Upper lobe of left lung (tissue), 6 donors: ENCODE results near the gene TTC28. TPM values are rescaled to one million over a fixed set of nuclear protein-coding genes. Genes with fewer than 3 reads are reported as not detected.

ENCODE experiments used
- ATAC-seq, 2 donors: fragments of 200-7000 bp; cut with Tn5 transposase; one replicate each; pipeline ENCODE4 v1.9.1; 2022; ENCODE audit warnings: mild to moderate bottlenecking in 2 of 2, moderate library complexity in 2 of 2; ENCODE audit not compliant: low FRiP score in 2 of 2
- DNase-seq, 2 donors: peaks; one replicate each; pipeline ENCODE4 v3.0.0-alpha.2; 2019 to 2020
- H3K27ac ChIP-seq, 4 donors: fragments of 200-600 bp; sonication (generic); one replicate each; pipeline ENCODE4 v1.5.1; 2016 to 2019
- H3K27me3 ChIP-seq, 4 donors: fragments of 200-600 bp; sonication (generic); one replicate each; pipeline ENCODE4 v1.5.1; 2017 to 2019
- H3K36me3 ChIP-seq, 4 donors: fragments of 200-600 bp; sonication (generic); one replicate each; pipeline ENCODE4 v1.5.1; 2016 to 2019
- H3K4me1 ChIP-seq, 4 donors: fragments of 200-600 bp; sonication (generic); one replicate each; pipeline ENCODE4 v1.5.1; 2018 to 2019
- H3K4me3 ChIP-seq, 4 donors: fragments of 200-600 bp; sonication (generic); one replicate each; pipeline ENCODE4 v1.5.1; 2017 to 2019; ENCODE audit warnings: mild to moderate bottlenecking in 2 of 4, moderate library complexity in 1 of 4
- H3K9me3 ChIP-seq, 4 donors: fragments of 200-600 bp; sonication (generic); one replicate each; pipeline ENCODE4 v1.5.1; 2018 to 2019
- CTCF ChIP-seq, 6 experiments: fragments of 450-650 bp in 4 of 6; fragments of 200-600 bp in 2 of 6; sonication (generic) in 2 of 6; IDR thresholded peaks; one replicate each; pipeline ENCODE4 v1.5.1; 2016 to 2019; ENCODE audit warnings: antibody characterized with exemption in 6 of 6
- EP300 ChIP-seq, 4 donors: sonication (generic); formaldehyde crosslinking; IDR thresholded peaks; one replicate each; pipeline ENCODE4 v1.5.1; 2017; ENCODE audit warnings: antibody characterized with exemption in 4 of 4, control low read depth in 2 of 4
- POLR2A ChIP-seq, 4 donors: fragments of 450-650 bp; IDR thresholded peaks; one replicate each; pipeline ENCODE4 v1.5.1; 2016 to 2017; ENCODE audit warnings: antibody characterized with exemption in 4 of 4, mild to moderate bottlenecking in 2 of 4
- POLR2AphosphoS5 ChIP-seq, 2 donors: sonication (generic); formaldehyde crosslinking; IDR thresholded peaks; one replicate each; pipeline ENCODE4 v1.5.1; 2017; ENCODE audit warnings: antibody characterized with exemption in 2 of 2
- WGBS, 2 donors: methylation state at CpG; one replicate each; pipeline ENCODE4 v1.1.5; 2017 to 2018; 5-methylcytosine and 5-hydroxymethylcytosine counted together
- total RNA-seq, 6 donors: library from RNA; depleted of rRNA in 4 of 6; stranded (reverse); fragments of >200 nt in 4 of 6; gene quantifications; one replicate each; pipeline versions ENCODE4 v1.1.0 to v1.2.1, GENCODE V29; 2016 to 2021
- donor health status: DM: no; HTN: no; CAD: no; lungs with moderate emphysema.
- donor health status: DM: no; HTN: yes; CAD: no; lungs with severe emphysema.

Gene TTC28
- total RNA-seq, 6 donors from 2014 or later: 30.1 to 69.4 (median 41.4) TPM

GRCh38 chr22:28105413-28105812 lies 574.2 kb downstream of the TTC28 start:
- no peaks in the 10 kb centered on the region for H3K9me3 ChIP-seq
- 72 to 94% methylated on average over 7 to 9 of the region's 9 CpGs for WGBS, 2 donors
- DNase-seq (no peak), ATAC-seq (no peak)
- no peak overlapping the region for H3K27ac ChIP-seq
- no peak overlapping the region for H3K4me3 ChIP-seq
- TF ChIP-seq POLR2AphosphoS5 (IDR thresholded peaks at IDR 0.05): no peak
- no peak for TF ChIP-seq CTCF (IDR thresholded peaks at IDR 0.05)
- TF ChIP-seq EP300 (IDR thresholded peaks at IDR 0.05): no peak
- no peak for TF ChIP-seq POLR2A (IDR thresholded peaks at IDR 0.05)
- H3K27me3 ChIP-seq: no peaks in the 10 kb centered on the region
- H3K4me1 ChIP-seq: peaks cover 0 to 12% (median 8%) of the 10 kb centered on the region in 4 donors
- peaks cover 0 to 30% (median 2%) of the 10 kb centered on the region in 4 donors for H3K36me3 ChIP-seq

DNA sequence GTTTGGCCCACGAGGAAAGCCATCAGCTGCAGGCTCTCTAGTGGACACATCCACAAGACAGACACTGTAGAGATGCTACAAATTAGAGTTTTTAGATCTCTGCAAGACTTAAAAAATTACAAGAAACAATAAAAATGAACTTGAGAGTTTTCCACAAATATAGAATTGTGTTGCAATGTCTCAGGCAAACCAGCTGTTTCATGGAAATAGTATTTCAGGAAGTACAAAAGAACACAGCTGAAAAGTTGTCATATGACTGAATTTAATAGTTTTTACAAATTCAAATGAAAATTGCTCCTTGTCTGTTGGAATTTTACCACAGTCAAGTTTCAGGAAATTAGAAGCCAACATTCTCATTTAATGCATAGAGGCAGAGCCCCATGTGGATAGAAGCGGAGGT lies 576.0 kb downstream of the TTC28 start:
- Histone ChIP-seq H3K36me3 (peaks cover 0 to 32% (median 4%) of the 10 kb centered on the region in 4 donors), H3K27ac (peak overlapping the region in 3 of 4 donors; percentile 6 to 43 (median 25)), H3K9me3 (no peaks in the 10 kb centered on the region), H3K4me1 (peaks cover 0 to 12% (median 8%) of the 10 kb centered on the region in 4 donors), H3K4me3 (no peak overlapping the region), H3K27me3 (no peaks in the 10 kb centered on the region)
- 84% methylated on average over 2 of the region's 2 CpGs for WGBS, 2 donors
- TF ChIP-seq CTCF (IDR thresholded peaks at IDR 0.05): no peak
- DNase-seq (no peak), ATAC-seq (no peak)

- Histone ChIP-seq H3K27me3 (no peaks in the 10 kb centered on the region), H3K9me3 (no peaks in the 10 kb centered on the region), H3K36me3 (peaks cover 0 to 33% (median 7%) of the 10 kb centered on the region in 4 donors), H3K27ac (no peak overlapping the region), H3K4me3 (no peak overlapping the region), H3K4me1 (peaks cover 0 to 12% (median 8%) of the 10 kb centered on the region in 4 donors)
- no peak for TF ChIP-seq POLR2AphosphoS5 (IDR thresholded peaks at IDR 0.05)
- ATAC-seq: no peak
- no peak for DNase-seq
- WGBS, 2 donors: 76 to 79% methylated on average over 5 of the region's 5 CpGs
Measured at GRCh38 chr22:28102151-28102812, 577.4 kb downstream of the TTC28 start.

DNA sequence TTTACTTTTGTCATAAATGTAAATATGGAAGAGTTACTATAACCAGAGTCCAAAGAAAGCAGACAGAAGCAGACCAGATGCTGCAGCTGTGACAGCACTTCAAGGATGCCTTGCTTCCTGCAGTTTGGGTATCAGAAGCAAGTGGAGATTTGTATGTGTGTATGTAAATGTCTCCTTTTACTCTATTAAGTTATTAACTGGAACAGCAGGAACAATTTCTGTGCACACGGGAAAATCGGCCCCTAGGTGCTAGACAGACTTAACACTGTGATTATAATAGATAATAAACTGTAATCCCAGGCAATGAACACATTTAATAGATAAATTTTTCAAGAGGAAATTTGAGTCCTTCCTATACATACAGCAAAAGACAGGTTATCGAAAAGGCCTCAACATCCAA lies 582.0 kb downstream of the TTC28 start:
- Histone ChIP-seq H3K36me3 (peaks cover 0 to 17% (median 5%) of the 10 kb centered on the region in 4 donors), H3K4me1 (peaks cover 0 to 4% (median 0%) of the 10 kb centered on the region in 4 donors), H3K27me3 (no peaks in the 10 kb centered on the region), H3K9me3 (no peaks in the 10 kb centered on the region), H3K27ac (no peak overlapping the region), H3K4me3 (no peak overlapping the region)
- DNase-seq (no peak), ATAC-seq (no peak)
- TF ChIP-seq POLR2AphosphoS5 (IDR thresholded peaks at IDR 0.05) (no peak), POLR2A (IDR thresholded peaks at IDR 0.05) (no peak), EP300 (IDR thresholded peaks at IDR 0.05) (no peak), CTCF (IDR thresholded peaks at IDR 0.05) (no peak)
- whole genome bisulfite sequencing, 2 donors: 94 to 95% methylated on average over 3 of the region's 3 CpGs

DNA sequence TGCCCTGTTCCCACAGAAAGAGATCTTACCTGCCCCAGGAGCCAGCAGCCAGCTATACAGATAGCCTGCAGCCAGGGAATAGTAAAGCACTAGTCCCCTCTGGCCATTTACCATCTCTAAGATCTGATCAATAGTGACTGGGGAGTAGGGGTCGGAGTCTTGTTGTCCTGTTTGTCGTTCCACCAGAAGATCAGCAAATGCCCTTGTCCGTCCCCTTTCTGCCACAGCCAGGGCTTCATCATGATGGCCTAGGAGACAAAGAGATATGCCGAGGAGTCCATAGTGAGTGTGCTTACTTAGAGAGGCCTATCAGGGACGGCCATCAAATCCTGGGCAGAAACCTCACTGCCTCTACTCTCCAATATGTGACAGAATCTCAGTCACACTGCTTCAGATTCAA lies 583.5 kb downstream of the TTC28 start:
- Histone ChIP-seq H3K27me3 (no peaks in the 10 kb centered on the region), H3K9me3 (no peaks in the 10 kb centered on the region), H3K27ac (no peak overlapping the region), H3K4me3 (no peak overlapping the region), H3K4me1 (no peaks in the 10 kb centered on the region), H3K36me3 (peaks cover 0 to 26% (median 5%) of the 10 kb centered on the region in 4 donors)
- TF ChIP-seq POLR2AphosphoS5 (IDR thresholded peaks at IDR 0.05) (no peak), POLR2A (IDR thresholded peaks at IDR 0.05) (no peak), CTCF (IDR thresholded peaks at IDR 0.05) (no peak), EP300 (IDR thresholded peaks at IDR 0.05) (no peak)
- no peak for DNase-seq
- no peak for ATAC-seq
- WGBS, 2 donors: 94 to 96% methylated on average over 5 of the region's 5 CpGs
